Naive thymus-derived CD4-positive, alpha-beta T cell (primary cell): ENCODE data around the gene CRYGN. TPM values are rescaled to one million over a fixed set of nuclear protein-coding genes. Genes with fewer than 3 reads are reported as not detected.

ENCODE experiments used
- ATAC-seq: fragments of 150-1000 bp; cut with Tn5 transposase; 2 replicates; pipeline ENCODE4 v1.10.0; 2021; ENCODE audit warnings: mild to moderate bottlenecking, moderate library complexity
- CTCF ChIA-PET: fragments of 350-600 bp; sonication (Branson Sonifier 250); formaldehyde crosslinking; loops from one replicate; lab custom pipeline; 2021; ENCODE audit warnings: antibody characterized with exemption; lab: Charles Lee
- POLR2A ChIA-PET: fragments of 350-600 bp; sonication (Branson Sonifier 250); formaldehyde crosslinking; loops from one replicate; lab custom pipeline; 2021; ENCODE audit warnings: antibody characterized with exemption, inconsistent platforms; lab: Charles Lee
- DNase-seq, 9 donors: peaks; one replicate each; pipeline versions ENCODE4 v3.0.0 to v3.0.0-alpha.2; 2020 to 2022; ENCODE audit warnings: mixed read lengths in 1 of 9
- H3K27ac ChIP-seq: one replicate; pipeline ENCODE4 v1.7.0; 2013; ENCODE audit warnings: mild to moderate bottlenecking, low read depth, low read length, moderate library complexity
- H3K27me3 ChIP-seq, 2 donors: one replicate each; pipeline ENCODE4 v1.7.0; 2013; ENCODE audit warnings: low read length in 2 of 2, mild to moderate bottlenecking in 2 of 2, moderate library complexity in 2 of 2; ENCODE audit not compliant: control insufficient read depth in 2 of 2, insufficient read depth in 2 of 2
- H3K36me3 ChIP-seq, 3 experiments: 1 replicate in 2 of 3; 2 replicates in 1 of 3; pipeline ENCODE4 v1.7.0; 2013; ENCODE audit warnings: low read length in 3 of 3, mild to moderate bottlenecking in 3 of 3, moderate library complexity in 1 of 3; ENCODE audit not compliant: insufficient read depth in 3 of 3, control insufficient read depth in 2 of 3
- H3K4me1 ChIP-seq, 2 donors: one replicate each; pipeline ENCODE4 v1.7.0; 2013; ENCODE audit warnings: low read length in 2 of 2, mild to moderate bottlenecking in 2 of 2, moderate library complexity in 1 of 2; ENCODE audit not compliant: control insufficient read depth in 2 of 2, insufficient read depth in 2 of 2
- H3K4me3 ChIP-seq: 2 replicates; pipeline ENCODE4 v1.7.0; 2013; ENCODE audit warnings: mild to moderate bottlenecking, low read length
- H3K9me3 ChIP-seq, 3 experiments: 1 replicate in 2 of 3; 2 replicates in 1 of 3; pipeline ENCODE4 v1.7.0; 2013; ENCODE audit warnings: low read length in 3 of 3; ENCODE audit not compliant: control insufficient read depth in 2 of 3
- H3K27ac Mint-ChIP-seq, 9 donors: one replicate each; pipeline ENCODE4 v1.8.0; 2020 to 2022; ENCODE audit warnings: mixed read lengths in 9 of 9, mild to moderate bottlenecking in 8 of 9, moderate library complexity in 5 of 9, inconsistent platforms in 2 of 9
- H3K27me3 Mint-ChIP-seq, 5 donors: one replicate each; pipeline ENCODE4 v1.8.0; 2021 to 2022; ENCODE audit warnings: mixed read lengths in 5 of 5, mild to moderate bottlenecking in 1 of 5
- H3K36me3 Mint-ChIP-seq, 5 donors: one replicate each; pipeline ENCODE4 v1.8.0; 2020 to 2022; ENCODE audit warnings: mixed read lengths in 5 of 5, mild to moderate bottlenecking in 3 of 5, inconsistent platforms in 1 of 5
- H3K4me1 Mint-ChIP-seq, 7 donors: one replicate each; pipeline ENCODE4 v1.8.0; 2020 to 2022; ENCODE audit warnings: mixed read lengths in 7 of 7, mild to moderate bottlenecking in 3 of 7, inconsistent platforms in 1 of 7
- H3K4me3 Mint-ChIP-seq, 10 donors: one replicate each; pipeline ENCODE4 v1.8.0; 2020 to 2022; ENCODE audit warnings: mild to moderate bottlenecking in 10 of 10, mixed read lengths in 10 of 10, moderate library complexity in 6 of 10, inconsistent platforms in 2 of 10
- H3K9me3 Mint-ChIP-seq, 11 donors: one replicate each; pipeline ENCODE4 v1.8.0; 2020 to 2022; ENCODE audit warnings: mixed read lengths in 11 of 11, mild to moderate bottlenecking in 4 of 11, inconsistent platforms in 1 of 11, moderate library complexity in 1 of 11
- intact Hi-C, 2 donors: fragments of 100-400 bp; cut with micrococcal nuclease; formaldehyde crosslinking; loops; one replicate each; pipeline ENCODE4 v1.15.1; 2023
- polyA plus RNA-seq, 2 donors: library from polyadenylated mRNA; unstranded; fragments of 300-500 nt; fragmentation: Illumina TruSeq; gene quantifications; one replicate each; pipeline ENCODE4 v1.2.3, GENCODE V29; 2021
- total RNA-seq, 6 experiments: library from RNA in 5 of 6; stranded (reverse) in 5 of 6; gene quantifications; 1 replicate in 5 of 6; 2 replicates in 1 of 6; pipeline ENCODE4 v1.2.3 and lab custom pipeline; 2021 to 2026

Gene CRYGN
- total and polyA plus RNA-seq, 7 experiments from 2014 or later = 0.33 to 1.1 (median 0.48) TPM; not detected in 2

DNA sequence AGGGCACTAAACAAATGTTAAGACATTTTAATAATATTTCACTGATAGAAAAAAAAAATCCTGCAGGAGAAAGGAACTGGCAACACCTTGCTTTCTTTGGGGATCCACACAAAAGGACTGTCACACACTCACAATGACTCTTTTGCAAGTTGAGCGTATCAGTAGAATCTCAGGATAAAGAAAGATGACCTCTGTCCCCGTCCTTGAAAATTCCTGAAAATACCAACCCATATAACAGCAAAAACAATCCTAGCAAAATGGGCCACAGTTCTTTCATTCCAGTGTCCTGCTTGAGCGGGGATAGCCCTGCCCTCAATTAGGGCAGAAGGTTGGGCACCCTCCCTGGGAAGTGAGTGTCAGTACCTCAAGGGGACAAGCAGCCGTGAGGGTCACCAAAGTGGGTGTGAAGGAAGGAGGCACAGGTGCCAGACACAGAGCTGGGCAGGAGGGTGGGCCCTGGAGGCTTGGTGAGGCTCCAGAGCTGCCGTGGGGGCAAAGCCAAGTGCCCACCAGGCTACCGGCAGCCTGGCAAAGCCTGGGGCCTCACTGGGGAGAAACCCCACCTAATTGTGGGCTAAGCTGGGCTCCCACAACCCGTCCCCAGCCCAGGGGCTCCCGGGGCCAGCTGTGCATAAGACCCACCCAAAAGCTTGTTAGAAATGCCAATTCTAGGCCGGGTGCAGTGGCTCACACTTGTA lies 32.9 kb downstream of the CRYGN start:
- H3K36me3 ChIP-seq = no peaks in the 10 kb centered on the region
- DNase-seq (no peak), ATAC-seq (no peak)
- ChIA-PET POLR2A (no interaction called here), CTCF (no interaction called here)
- H3K27ac ChIP-seq = no peak overlapping the region
- Mint-ChIP-seq H3K36me3 (no peaks in the 10 kb centered on the region), H3K9me3 (no peaks in the 10 kb centered on the region), H3K4me1 (peaks cover 8 to 19% (median 14%) of the 10 kb centered on the region in 7 donors), H3K27ac (no peak overlapping the region), H3K4me3 (no peak overlapping the region), H3K27me3 (peaks cover 18 to 45% (median 21%) of the 10 kb centered on the region in 5 donors)
- H3K27me3 ChIP-seq = peaks cover 0 to 8% of the 10 kb centered on the region in 2 donors
- intact Hi-C loops = loop anchor here in 1 of 2 donors (5.0 kb wide), 1 partner anchor 40 kb away; no protein-coding TSS in a partner anchor
- H3K4me1 ChIP-seq = peaks cover 11 to 24% of the 10 kb centered on the region in 2 donors
- no peaks in the 10 kb centered on the region for H3K9me3 ChIP-seq
- H3K4me3 ChIP-seq = no peak overlapping the region

GRCh38 chr7:151406051-151406875 lies 33.7 kb downstream of the CRYGN start:
- intact Hi-C loops = loop anchor here in 1 of 2 donors (5.0 kb wide), 1 partner anchor 39 kb away; no protein-coding TSS in a partner anchor
- Mint-ChIP-seq H3K27ac (no peak overlapping the region), H3K36me3 (no peaks in the 10 kb centered on the region), H3K4me3 (no peak overlapping the region), H3K9me3 (no peaks in the 10 kb centered on the region), H3K27me3 (peaks cover 11 to 37% (median 16%) of the 10 kb centered on the region in 5 donors), H3K4me1 (peaks cover 8 to 16% (median 14%) of the 10 kb centered on the region in 7 donors)
- ChIA-PET CTCF (no interaction called here), POLR2A (no interaction called here)
- H3K27me3 ChIP-seq = peaks cover 0 to 8% of the 10 kb centered on the region in 2 donors
- peaks cover 9 to 24% of the 10 kb centered on the region in 2 donors for H3K4me1 ChIP-seq
- H3K27ac ChIP-seq = no peak overlapping the region
- no peaks in the 10 kb centered on the region for H3K9me3 ChIP-seq
- ATAC-seq (no peak), DNase-seq (no peak)
- no peaks in the 10 kb centered on the region for H3K36me3 ChIP-seq
- no peak overlapping the region for H3K4me3 ChIP-seq

DNA sequence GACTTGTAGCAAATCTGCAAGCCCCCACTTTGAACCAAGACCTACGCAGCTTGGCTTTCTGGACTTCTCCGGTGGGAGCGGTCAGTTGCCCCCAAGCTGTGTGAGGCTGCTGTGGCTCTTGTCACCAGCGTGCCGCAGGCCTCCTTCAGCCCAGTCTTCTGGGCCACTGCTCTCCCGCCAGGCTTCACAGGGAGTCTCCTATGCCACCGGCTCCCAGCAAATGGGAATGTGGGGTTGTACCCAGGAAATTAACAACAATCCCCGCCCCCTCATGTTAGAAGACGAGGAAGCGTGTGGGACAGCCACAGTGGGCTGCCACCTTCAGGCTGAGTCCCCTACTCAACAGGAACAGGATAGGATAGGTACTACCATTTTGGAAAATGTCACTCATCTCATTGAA lies 34.4 kb downstream of the CRYGN start:
- intact Hi-C loops = loop anchor here in 1 of 2 donors (5.0 kb wide), 1 partner anchor 38 kb away; no protein-coding TSS in a partner anchor
- no peak for DNase-seq
- H3K27ac Mint-ChIP-seq = no peak overlapping the region
- CTCF ChIA-PET = no interaction called here
- H3K36me3 Mint-ChIP-seq = no peaks in the 10 kb centered on the region
- no peaks in the 10 kb centered on the region for H3K9me3 Mint-ChIP-seq
- H3K27me3 ChIP-seq = peaks cover 0 to 8% of the 10 kb centered on the region in 2 donors
- no peak overlapping the region for H3K4me3 ChIP-seq
- no peak overlapping the region for H3K27ac ChIP-seq
- peaks cover 4 to 21% of the 10 kb centered on the region in 2 donors for H3K4me1 ChIP-seq
- H3K4me3 Mint-ChIP-seq = no peak overlapping the region
- POLR2A ChIA-PET = no interaction called here
- peaks cover 5 to 30% (median 9%) of the 10 kb centered on the region in 5 donors for H3K27me3 Mint-ChIP-seq
- peaks cover 6 to 12% (median 8%) of the 10 kb centered on the region in 7 donors for H3K4me1 Mint-ChIP-seq
- no peaks in the 10 kb centered on the region for H3K36me3 ChIP-seq
- no peak for ATAC-seq
- H3K9me3 ChIP-seq = no peaks in the 10 kb centered on the region

DNA sequence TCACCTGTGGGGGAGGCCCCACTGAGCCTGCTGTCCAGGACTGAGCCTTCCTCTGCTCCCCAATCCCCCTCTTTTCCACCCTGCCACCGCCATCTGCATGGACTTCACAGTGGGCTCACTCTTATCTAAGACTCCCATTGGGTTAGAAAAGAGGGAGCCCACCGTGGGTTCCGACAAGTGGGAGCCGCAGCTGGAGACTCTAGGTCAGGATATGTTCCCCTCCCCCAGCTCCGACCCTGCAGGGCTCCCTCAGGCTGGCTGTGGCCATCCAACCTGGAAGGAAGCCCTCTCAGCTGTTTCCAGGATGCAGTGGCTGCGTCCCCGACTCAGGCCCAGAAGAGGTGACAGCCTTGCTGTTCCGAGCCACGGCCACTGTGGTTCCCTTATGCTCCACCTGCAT lies 34.9 kb downstream of the CRYGN start:
- no peak overlapping the region for H3K4me3 ChIP-seq
- H3K4me1 Mint-ChIP-seq = peaks cover 5 to 12% (median 8%) of the 10 kb centered on the region in 7 donors
- POLR2A ChIA-PET = no interaction called here
- CTCF ChIA-PET = no interaction called here
- no peak overlapping the region for H3K27ac ChIP-seq
- peaks cover 4 to 26% (median 8%) of the 10 kb centered on the region in 5 donors for H3K27me3 Mint-ChIP-seq
- peaks cover 4 to 16% of the 10 kb centered on the region in 2 donors for H3K4me1 ChIP-seq
- H3K4me3 Mint-ChIP-seq = no peak overlapping the region
- no peaks in the 10 kb centered on the region for H3K36me3 ChIP-seq
- intact Hi-C loops = loop anchor here in 1 of 2 donors (5.0 kb wide), 1 partner anchor 38 kb away; no protein-coding TSS in a partner anchor
- H3K9me3 Mint-ChIP-seq = no peaks in the 10 kb centered on the region
- H3K27ac Mint-ChIP-seq = no peak overlapping the region
- no peak for DNase-seq
- no peaks in the 10 kb centered on the region for H3K9me3 ChIP-seq
- no peaks in the 10 kb centered on the region for H3K36me3 Mint-ChIP-seq
- no peak for ATAC-seq
- H3K27me3 ChIP-seq = peaks cover 0 to 8% of the 10 kb centered on the region in 2 donors

DNA sequence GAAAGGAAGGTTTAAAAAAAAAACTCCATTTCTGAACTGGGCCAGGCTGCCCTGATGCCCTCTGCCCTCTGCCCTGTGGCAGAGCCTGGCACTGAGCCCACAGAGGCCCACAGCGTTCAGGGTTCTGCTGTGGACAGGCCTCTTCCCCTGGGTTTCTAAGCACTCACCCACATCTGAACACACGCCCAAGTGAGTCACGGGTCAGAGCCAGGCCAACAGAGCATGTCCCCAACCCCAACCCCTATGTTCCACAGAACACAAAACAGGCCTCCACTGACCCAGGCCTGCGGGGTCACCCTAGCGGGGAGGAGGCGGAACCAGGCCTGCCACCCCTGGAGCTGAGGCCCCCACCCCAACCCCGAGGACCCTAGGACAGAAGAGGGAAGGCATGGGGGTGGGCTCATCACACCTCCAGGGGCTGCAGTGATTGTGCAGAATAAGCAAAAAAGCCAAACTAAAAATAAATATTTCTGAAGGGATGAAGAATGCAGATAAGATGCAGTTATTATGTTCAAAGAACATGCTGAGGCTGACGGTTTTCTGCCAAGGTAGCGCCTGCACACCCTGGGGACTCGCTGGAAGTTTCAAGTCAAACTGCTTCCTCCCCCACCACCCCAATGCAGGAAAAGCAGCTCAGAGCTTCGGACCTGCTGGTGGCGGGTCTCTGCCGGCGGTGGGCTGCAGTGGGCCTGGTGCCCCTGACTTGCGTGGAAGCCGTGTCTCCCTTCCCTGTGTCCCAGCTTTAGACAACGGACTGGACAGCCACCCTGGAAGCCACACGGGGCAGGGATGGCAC lies 35.5 kb downstream of the CRYGN start:
- no peak overlapping the region for H3K27ac ChIP-seq
- intact Hi-C loops = loop anchor here in 1 of 2 donors (5.0 kb wide), 1 partner anchor 37 kb away; no protein-coding TSS in a partner anchor
- ChIA-PET CTCF (no interaction called here), POLR2A (no interaction called here)
- peaks cover 0 to 8% of the 10 kb centered on the region in 2 donors for H3K27me3 ChIP-seq
- DNase-seq = no peak
- H3K4me1 ChIP-seq = peaks cover 4 to 11% of the 10 kb centered on the region in 2 donors
- Mint-ChIP-seq H3K27ac (no peak overlapping the region), H3K4me1 (peaks cover 5 to 12% (median 8%) of the 10 kb centered on the region in 7 donors), H3K9me3 (no peaks in the 10 kb centered on the region), H3K36me3 (no peaks in the 10 kb centered on the region), H3K27me3 (peaks cover 4 to 26% (median 8%) of the 10 kb centered on the region in 5 donors), H3K4me3 (no peak overlapping the region)
- H3K9me3 ChIP-seq = no peaks in the 10 kb centered on the region
- H3K36me3 ChIP-seq = no peaks in the 10 kb centered on the region
- peak; percentile 25 for ATAC-seq
- no peak overlapping the region for H3K4me3 ChIP-seq

DNA sequence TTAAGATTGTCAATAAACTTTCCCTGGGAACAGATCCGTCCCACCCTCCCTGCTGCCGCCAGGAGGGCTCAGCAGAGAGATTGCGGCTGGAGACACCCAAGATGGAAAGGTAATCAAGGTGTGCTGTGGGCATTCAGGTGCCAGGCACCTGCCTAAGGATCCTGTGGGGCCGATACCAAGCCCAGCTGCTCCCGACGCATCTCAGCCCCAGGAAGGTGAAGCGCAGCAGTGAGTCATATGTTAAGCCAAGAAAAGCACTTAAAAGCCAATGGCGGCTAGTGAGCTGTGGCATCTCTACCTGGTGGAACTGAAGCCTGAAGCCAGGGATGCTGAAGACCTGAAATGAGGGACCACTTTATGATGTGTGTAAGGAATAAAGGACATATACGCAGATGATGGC lies 36.2 kb downstream of the CRYGN start:
- Mint-ChIP-seq H3K4me3 (no peak overlapping the region), H3K27me3 (peaks cover 3 to 22% (median 5%) of the 10 kb centered on the region in 5 donors), H3K4me1 (peaks cover 3 to 9% (median 4%) of the 10 kb centered on the region in 7 donors), H3K36me3 (no peaks in the 10 kb centered on the region), H3K9me3 (no peaks in the 10 kb centered on the region), H3K27ac (no peak overlapping the region)
- DNase-seq (no peak), ATAC-seq (no peak)
- CTCF ChIA-PET = no interaction called here
- no peak overlapping the region for H3K27ac ChIP-seq
- H3K4me1 ChIP-seq = peaks cover 4 to 5% of the 10 kb centered on the region in 2 donors
- H3K27me3 ChIP-seq = peaks cover 0 to 6% of the 10 kb centered on the region in 2 donors
- no peak overlapping the region for H3K4me3 ChIP-seq
- no peaks in the 10 kb centered on the region for H3K36me3 ChIP-seq
- intact Hi-C loops = no loop called here
- no peaks in the 10 kb centered on the region for H3K9me3 ChIP-seq
- POLR2A ChIA-PET = no interaction called here
